SK-N-SH (cell line): Measurements from ENCODE around the gene RBM45.

Experiments used
- EP300 ChIP-seq, 2 experiments: IDR thresholded peaks; 2 replicates each; pipeline versions ENCODE4 v1.4.0 to v1.6.1; 2012; ENCODE audit warnings: borderline replicate concordance in 1 of 2, low read depth in 1 of 2, low read length in 1 of 2
- NRF1 ChIP-seq: IDR thresholded peaks from 2 replicates; pipeline ENCODE4 v1.6.1; 2012; ENCODE audit warnings: low read depth, mild to moderate bottlenecking, low read length
- POLR2AphosphoS5 ChIP-seq: IDR thresholded peaks from 2 replicates; pipeline ENCODE4 v1.6.1; 2012; ENCODE audit warnings: low read depth, low read length
- YY1 ChIP-seq: IDR thresholded peaks from 2 replicates; pipeline ENCODE4 v1.4.0; 2012; ENCODE audit warnings: low read depth, mild to moderate bottlenecking

DNA sequence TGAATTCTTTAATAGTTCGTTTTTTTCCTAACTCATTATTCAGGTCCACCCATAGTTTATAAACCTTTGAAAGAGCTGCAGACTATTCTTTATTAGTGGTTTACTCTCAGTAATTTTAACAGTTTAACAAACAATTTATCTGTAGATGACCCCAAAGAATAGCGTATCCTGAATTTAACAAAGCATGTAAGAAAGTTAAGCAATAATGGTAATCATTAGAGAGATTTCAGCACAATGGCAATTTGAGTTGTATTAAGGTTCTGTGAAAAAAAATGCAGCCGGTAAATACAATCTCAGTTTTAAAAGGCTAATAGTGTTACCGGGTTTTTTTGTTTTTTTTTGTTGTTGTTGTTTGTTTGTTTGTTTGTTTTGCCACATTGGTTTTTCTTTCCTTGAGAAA lies 40.3 kb downstream of the RBM45 start:
- TF ChIP-seq YY1 (no peak), POLR2AphosphoS5 (no peak), EP300 (IDR thresholded peaks at IDR 0.05; ENCODE audit: borderline replicate concordance in 1 of 2, low read depth in 1 of 2, low read length in 1 of 2) (no peak), NRF1 (no peak)
